ENCODE data around the gene RNF34.

RNF34 gene

GRCh38 chr12:121448771-121449315 is 48.9 kb downstream of the RNF34 start:
- TF ChIP-seq, protein P1, sequence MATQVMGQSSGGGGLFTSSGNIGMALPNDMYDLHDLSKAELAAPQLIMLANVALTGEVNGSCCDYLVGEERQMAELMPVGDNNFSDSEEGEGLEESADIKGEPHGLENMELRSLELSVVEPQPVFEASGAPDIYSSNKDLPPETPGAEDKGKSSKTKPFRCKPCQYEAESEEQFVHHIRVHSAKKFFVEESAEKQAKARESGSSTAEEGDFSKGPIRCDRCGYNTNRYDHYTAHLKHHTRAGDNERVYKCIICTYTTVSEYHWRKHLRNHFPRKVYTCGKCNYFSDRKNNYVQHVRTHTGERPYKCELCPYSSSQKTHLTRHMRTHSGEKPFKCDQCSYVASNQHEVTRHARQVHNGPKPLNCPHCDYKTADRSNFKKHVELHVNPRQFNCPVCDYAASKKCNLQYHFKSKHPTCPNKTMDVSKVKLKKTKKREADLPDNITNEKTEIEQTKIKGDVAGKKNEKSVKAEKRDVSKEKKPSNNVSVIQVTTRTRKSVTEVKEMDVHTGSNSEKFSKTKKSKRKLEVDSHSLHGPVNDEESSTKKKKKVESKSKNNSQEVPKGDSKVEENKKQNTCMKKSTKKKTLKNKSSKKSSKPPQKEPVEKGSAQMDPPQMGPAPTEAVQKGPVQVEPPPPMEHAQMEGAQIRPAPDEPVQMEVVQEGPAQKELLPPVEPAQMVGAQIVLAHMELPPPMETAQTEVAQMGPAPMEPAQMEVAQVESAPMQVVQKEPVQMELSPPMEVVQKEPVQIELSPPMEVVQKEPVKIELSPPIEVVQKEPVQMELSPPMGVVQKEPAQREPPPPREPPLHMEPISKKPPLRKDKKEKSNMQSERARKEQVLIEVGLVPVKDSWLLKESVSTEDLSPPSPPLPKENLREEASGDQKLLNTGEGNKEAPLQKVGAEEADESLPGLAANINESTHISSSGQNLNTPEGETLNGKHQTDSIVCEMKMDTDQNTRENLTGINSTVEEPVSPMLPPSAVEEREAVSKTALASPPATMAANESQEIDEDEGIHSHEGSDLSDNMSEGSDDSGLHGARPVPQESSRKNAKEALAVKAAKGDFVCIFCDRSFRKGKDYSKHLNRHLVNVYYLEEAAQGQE (IDR thresholded peaks at IDR 0.05; ENCODE audit: insufficient replicate concordance, low read depth): no peak
- TF ChIP-seq, protein P2, sequence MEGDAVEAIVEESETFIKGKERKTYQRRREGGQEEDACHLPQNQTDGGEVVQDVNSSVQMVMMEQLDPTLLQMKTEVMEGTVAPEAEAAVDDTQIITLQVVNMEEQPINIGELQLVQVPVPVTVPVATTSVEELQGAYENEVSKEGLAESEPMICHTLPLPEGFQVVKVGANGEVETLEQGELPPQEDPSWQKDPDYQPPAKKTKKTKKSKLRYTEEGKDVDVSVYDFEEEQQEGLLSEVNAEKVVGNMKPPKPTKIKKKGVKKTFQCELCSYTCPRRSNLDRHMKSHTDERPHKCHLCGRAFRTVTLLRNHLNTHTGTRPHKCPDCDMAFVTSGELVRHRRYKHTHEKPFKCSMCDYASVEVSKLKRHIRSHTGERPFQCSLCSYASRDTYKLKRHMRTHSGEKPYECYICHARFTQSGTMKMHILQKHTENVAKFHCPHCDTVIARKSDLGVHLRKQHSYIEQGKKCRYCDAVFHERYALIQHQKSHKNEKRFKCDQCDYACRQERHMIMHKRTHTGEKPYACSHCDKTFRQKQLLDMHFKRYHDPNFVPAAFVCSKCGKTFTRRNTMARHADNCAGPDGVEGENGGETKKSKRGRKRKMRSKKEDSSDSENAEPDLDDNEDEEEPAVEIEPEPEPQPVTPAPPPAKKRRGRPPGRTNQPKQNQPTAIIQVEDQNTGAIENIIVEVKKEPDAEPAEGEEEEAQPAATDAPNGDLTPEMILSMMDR (IDR thresholded peaks at IDR 0.05; ENCODE audit: insufficient read depth, low read length): no peak
- no peak for TF ChIP-seq POLR2AphosphoS5 (IDR thresholded peaks at IDR 0.05; ENCODE audit: low read depth)
- TF ChIP-seq GABPA (IDR thresholded peaks at IDR 0.05; ENCODE audit: low read depth): no peak
- TF ChIP-seq SPI1 (IDR thresholded peaks at IDR 0.05; ENCODE audit: borderline replicate concordance, low read depth): no peak
- Histone ChIP-seq H3K27me3 (ENCODE audit: insufficient read depth, poor library complexity, severe bottlenecking) (no peaks in the 10 kb centered on the region), H3K4me3 (replicated peaks; ENCODE audit: insufficient read depth, low read length) (no peak overlapping the region), H3K27ac (replicated peaks) (no peak overlapping the region)
- DNase-seq (ENCODE audit: low read depth in 1 of 2, low spot score in 1 of 2): no peak

- TF ChIP-seq POLR2AphosphoS5 (IDR thresholded peaks at IDR 0.05; ENCODE audit: low read depth): no peak
- no peak for TF ChIP-seq GABPA (IDR thresholded peaks at IDR 0.05; ENCODE audit: low read depth)
- TF ChIP-seq SPI1 (IDR thresholded peaks at IDR 0.05; ENCODE audit: borderline replicate concordance, low read depth): no peak
- TF ChIP-seq, protein P2 (IDR thresholded peaks at IDR 0.05; ENCODE audit: insufficient read depth, low read length): no peak
- TF ChIP-seq, protein P1 (IDR thresholded peaks at IDR 0.05; ENCODE audit: insufficient replicate concordance, low read depth): no peak
- Histone ChIP-seq H3K4me3 (replicated peaks; ENCODE audit: insufficient read depth, low read length) (no peak overlapping the region), H3K27me3 (ENCODE audit: insufficient read depth, poor library complexity, severe bottlenecking) (no peaks in the 10 kb centered on the region), H3K27ac (replicated peaks) (no peak overlapping the region)
- no peak for DNase-seq (ENCODE audit: low read depth in 1 of 2, low spot score in 1 of 2)
Measured at GRCh38 chr12:121451961-121452339, 52.0 kb downstream of the RNF34 start.

GRCh38 chr12:121452340-121452984 is 52.5 kb downstream of the RNF34 start:
- TF ChIP-seq, protein P1 (IDR thresholded peaks at IDR 0.05; ENCODE audit: insufficient replicate concordance, low read depth): no peak
- TF ChIP-seq SPI1 (IDR thresholded peaks at IDR 0.05; ENCODE audit: borderline replicate concordance, low read depth) (no peak), GABPA (IDR thresholded peaks at IDR 0.05; ENCODE audit: low read depth) (no peak), POLR2AphosphoS5 (IDR thresholded peaks at IDR 0.05; ENCODE audit: low read depth) (no peak)
- TF ChIP-seq, protein P2 (IDR thresholded peaks at IDR 0.05; ENCODE audit: insufficient read depth, low read length): no peak
- Histone ChIP-seq H3K27ac (replicated peaks) (no peak overlapping the region), H3K27me3 (ENCODE audit: insufficient read depth, poor library complexity, severe bottlenecking) (no peaks in the 10 kb centered on the region), H3K4me3 (replicated peaks; ENCODE audit: insufficient read depth, low read length) (no peak overlapping the region)
- DNase-seq (ENCODE audit: low read depth in 1 of 2, low spot score in 1 of 2): no peak
